HCT116 (cell line): ENCODE data around the gene NOC2L. TPM values are rescaled to one million over a fixed set of nuclear protein-coding genes. Genes with fewer than 3 reads are reported as not detected.

ENCODE experiments used
- ATAC-seq: fragments of 200-7000 bp; cut with Tn5 transposase; 2 replicates; pipeline ENCODE4 v1.9.1; 2020; ENCODE audit warnings: mild to moderate bottlenecking, moderate library complexity
- BruUV-seq: library from RNA; stranded (reverse); fragments of 400-500 nt; replicated peaks from 2 replicates; lab custom pipeline; 2021; lab: Mats Ljungman, UMichigan
- CTCF ChIA-PET: fragments of 300-600 bp; sonication (Branson Sonifier 250); formaldehyde crosslinking; loops from one replicate; lab custom pipeline; 2021; ENCODE audit warnings: antibody characterized with exemption; lab: Charles Lee
- POLR2A ChIA-PET: fragments of 300-600, 350-600 bp; sonication (Branson Sonifier 250); formaldehyde crosslinking; loops from one replicate; lab custom pipeline; 2021; ENCODE audit warnings: antibody characterized with exemption; lab: Charles Lee
- RAD21 ChIA-PET, 2 experiments: fragments of 300-600 bp; sonication (Branson Sonifier 250); formaldehyde crosslinking; loops; one replicate each; lab custom pipeline; 2023; ENCODE audit warnings: low total read pairs in 2 of 2; ENCODE audit not compliant: uncharacterized antibody in 2 of 2, unreplicated experiment in 2 of 2, low non-redundant PET in 1 of 2; lab: Charles Lee
- DNase-seq: peaks from one replicate; pipeline ENCODE4 v3.0.0-alpha.2; 2010; ENCODE audit warnings: low read depth, low spot score
- H2AFZ ChIP-seq: fragments of 200-600 bp; shearing (Covaris generic), sonication (generic); 2 replicates; pipeline ENCODE4 v1.6.1; 2017; ENCODE audit warnings: low read depth, mixed run types, mixed read lengths, antibody characterized with exemption, low read length; ENCODE audit not compliant: poor library complexity, severe bottlenecking
- H3K27ac ChIP-seq: 2 replicates; pipeline ENCODE4 v1.5.1; 2012; ENCODE audit warnings: low read depth, low read length
- H3K27me3 ChIP-seq: fragments of 200-600 bp; sonication (generic); 2 replicates; pipeline ENCODE4 v1.6.1; 2016; ENCODE audit warnings: mixed run types, low read length, mixed read lengths; ENCODE audit not compliant: insufficient read depth
- H3K36me3 ChIP-seq, 2 experiments: fragments of 200-500 bp in 1 of 2; fragments of 200-600 bp in 1 of 2; sonication (Bioruptor generic) in 1 of 2; sonication (generic) in 1 of 2; 2 replicates each; pipeline versions ENCODE4 v1.5.1 to v1.6.1; 2014 to 2016; ENCODE audit warnings: low read length in 2 of 2, inconsistent platforms in 1 of 2, mixed read lengths in 1 of 2, mixed run types in 1 of 2; ENCODE audit not compliant: insufficient read depth in 2 of 2, control insufficient read depth in 1 of 2
- H3K4me1 ChIP-seq, 2 experiments: fragments of 200-600 bp in 1 of 2; sonication (generic) in 1 of 2; 2 replicates each; pipeline versions ENCODE4 v1.5.1 to v1.6.1; 2012 to 2017; ENCODE audit warnings: low read length in 2 of 2, inconsistent platforms in 1 of 2, mild to moderate bottlenecking in 1 of 2, mixed read lengths in 1 of 2, mixed run types in 1 of 2, moderate library complexity in 1 of 2; ENCODE audit not compliant: insufficient read depth in 2 of 2, control insufficient read depth in 1 of 2
- H3K4me2 ChIP-seq: fragments of 200-600 bp; sonication (generic); 2 replicates; pipeline ENCODE4 v1.6.1; 2017; ENCODE audit warnings: mixed run types, low read length, mixed read lengths
- H3K4me3 ChIP-seq, 2 experiments: fragments of 200-600 bp in 1 of 2; sonication (generic) in 1 of 2; replicated peaks in 1 of 2; 2 replicates each; pipeline ENCODE4 v1.5.1; 2011 to 2016; ENCODE audit warnings: low read length in 2 of 2, control low read depth in 1 of 2, low read depth in 1 of 2, mild to moderate bottlenecking in 1 of 2, mixed read lengths in 1 of 2, mixed run types in 1 of 2
- H3K79me2 ChIP-seq: fragments of 200-600 bp; sonication (generic); 2 replicates; pipeline ENCODE4 v1.6.1; 2017; ENCODE audit warnings: mild to moderate bottlenecking, mixed run types, low read length, moderate library complexity, mixed read lengths; ENCODE audit not compliant: insufficient read depth
- H3K9ac ChIP-seq: fragments of 200-600 bp; sonication (generic); 2 replicates; pipeline ENCODE4 v1.6.1; 2016; ENCODE audit warnings: low read length, mixed read lengths
- H3K9me2 ChIP-seq: fragments of 200-600 bp; sonication (generic), shearing (Covaris generic); 2 replicates; pipeline ENCODE4 v1.6.1; 2017; ENCODE audit warnings: mixed run types, mild to moderate bottlenecking, moderate library complexity; ENCODE audit not compliant: insufficient read depth
- H3K9me3 ChIP-seq, 2 experiments: fragments of 200-500 bp in 1 of 2; fragments of 200-600 bp in 1 of 2; sonication (Bioruptor generic) in 1 of 2; sonication (generic) in 1 of 2; 2 replicates each; pipeline ENCODE4 v1.6.1; 2014 to 2017; ENCODE audit warnings: low read length in 2 of 2, mixed read lengths in 2 of 2, inconsistent platforms in 1 of 2, low read depth in 1 of 2, mild to moderate bottlenecking in 1 of 2, mixed run types in 1 of 2, moderate library complexity in 1 of 2; ENCODE audit not compliant: control insufficient read depth in 1 of 2, insufficient read depth in 1 of 2
- H4K20me1 ChIP-seq: fragments of 200-600 bp; sonication (generic), shearing (Covaris generic); 2 replicates; pipeline ENCODE4 v1.6.1; 2017; ENCODE audit warnings: mixed run types, mild to moderate bottlenecking, moderate library complexity; ENCODE audit not compliant: insufficient read depth
- CBX3 ChIP-seq: IDR thresholded peaks from 2 replicates; pipeline ENCODE4 v1.6.1; 2012; ENCODE audit warnings: low read depth
- CEBPB ChIP-seq: IDR thresholded peaks from 2 replicates; pipeline ENCODE4 v1.6.1; 2012; ENCODE audit warnings: low read depth
- CTCF ChIP-seq, 3 experiments: fragments of 200-600 bp in 1 of 3; sonication (generic) in 1 of 3; IDR thresholded peaks in 2 of 3; conservative IDR thresholded peaks in 1 of 3; 2 replicates each; pipeline ENCODE4 v1.5.1; 2012 to 2017; ENCODE audit warnings: low read depth in 2 of 3, low read length in 2 of 3, antibody characterized with exemption in 1 of 3, borderline replicate concordance in 1 of 3, control low read depth in 1 of 3, mild to moderate bottlenecking in 1 of 3, mixed read lengths in 1 of 3, mixed run types in 1 of 3, moderate library complexity in 1 of 3; ENCODE audit not compliant: insufficient read depth in 1 of 3
- ELF1 ChIP-seq: IDR thresholded peaks from 2 replicates; pipeline ENCODE4 v1.6.1; 2012; ENCODE audit warnings: low read depth, borderline replicate concordance
- EZH2 ChIP-seq: fragments of 200-600 bp; sonication (generic); IDR thresholded peaks from 2 replicates; pipeline ENCODE4 v1.6.1; 2017; ENCODE audit warnings: antibody characterized with exemption, mixed run types
- MAX ChIP-seq: IDR thresholded peaks from 2 replicates; pipeline ENCODE4 v1.6.1; 2012
- POLR2A ChIP-seq: IDR thresholded peaks from 2 replicates; pipeline ENCODE4 v1.7.0; 2011; ENCODE audit warnings: borderline replicate concordance; ENCODE audit not compliant: insufficient read depth, insufficient read length; ENCODE audit errors: extremely low read depth
- POLR2AphosphoS5 ChIP-seq: IDR thresholded peaks from 2 replicates; pipeline ENCODE4 v1.6.1; 2011; ENCODE audit warnings: mild to moderate bottlenecking, low read depth, low read length, moderate library complexity
- RAD21 ChIP-seq: IDR thresholded peaks from 2 replicates; pipeline ENCODE4 v1.6.1; 2012; ENCODE audit warnings: low read depth, mild to moderate bottlenecking
- REST ChIP-seq: IDR thresholded peaks from 2 replicates; pipeline ENCODE4 v1.6.1; 2012; ENCODE audit warnings: low read depth
- SIN3A ChIP-seq: IDR thresholded peaks from 2 replicates; pipeline ENCODE4 v1.6.1; 2012; ENCODE audit warnings: low read depth
- SP1 ChIP-seq: IDR thresholded peaks from 2 replicates; pipeline ENCODE4 v1.6.1; 2012; ENCODE audit warnings: low read depth
- TCF7L2 ChIP-seq: IDR thresholded peaks from 2 replicates; pipeline ENCODE4 v1.7.0; 2011; ENCODE audit warnings: borderline replicate concordance, inconsistent platforms; ENCODE audit not compliant: insufficient read depth, insufficient read length; ENCODE audit errors: extremely low read depth
- YY1 ChIP-seq: IDR thresholded peaks from 2 replicates; pipeline ENCODE4 v1.6.1; 2011; ENCODE audit warnings: low read length, low read depth, moderate library complexity, mild to moderate bottlenecking; ENCODE audit not compliant: insufficient replicate concordance; ENCODE audit errors: extremely low read depth
- ZNF274 ChIP-seq: fragments of 200-500 bp; sonication (Bioruptor generic); IDR thresholded peaks from 2 replicates; pipeline ENCODE4 v1.6.1; 2014; ENCODE audit warnings: mild to moderate bottlenecking, low read depth, low read length, inconsistent platforms
- intact Hi-C: fragments of 100-400 bp; cut with micrococcal nuclease; formaldehyde crosslinking; loops from 2 replicates; pipeline ENCODE4 v1.10.0; 2022
- total RNA-seq: library from RNA; stranded (reverse); gene quantifications from one replicate; pipeline ENCODE4 v1.2.1, GENCODE V29; 2021; ENCODE audit not compliant: unreplicated experiment

NOC2L gene
- total RNA-seq, 1 experiment from 2014 or later, result 260 TPM

- Histone ChIP-seq H3K79me2 (no peaks in the 10 kb centered on the region), H3K36me3 (no peaks in the 10 kb centered on the region), H3K27ac (no peak overlapping the region; the same call in 1 of the 2 replicates), H3K27me3 (no peaks in the 10 kb centered on the region), H2AFZ (no peak overlapping the region), H3K4me1 (peaks cover 24 to 40% of the 10 kb centered on the region in 2 experiments), H4K20me1 (no peaks in the 10 kb centered on the region), H3K4me3 (no peak overlapping the region), H3K4me2 (peak overlapping the region; percentile 72), H3K9me3 (no peaks in the 10 kb centered on the region), H3K9ac (no peak overlapping the region), H3K9me2 (no peaks in the 10 kb centered on the region)
- ChIA-PET RAD21 (interaction anchor here in 1 of 2 experiments (0.6 to 1.1 kb wide), 2 partner anchors 35 to 37 kb away, joined by 3 read pairs; no protein-coding TSS in a partner anchor), CTCF (no interaction called here), POLR2A (no interaction called here)
- DNase-seq (no peak), ATAC-seq (no peak)
- TSS peak; percentile 36 for BruUV-seq
- no peak for TF ChIP-seq POLR2A
- TF ChIP-seq REST, result no peak
- no peak for TF ChIP-seq CTCF (IDR thresholded peaks at IDR 0.05 in 2 of 3, conservative IDR thresholded peaks at IDR 0.05 in 1 of 3; ENCODE audit: borderline replicate concordance in 1 of 3, insufficient read depth in 1 of 3, low read depth in 2 of 3, low read length in 2 of 3)
- no peak for TF ChIP-seq SIN3A
- TF ChIP-seq CEBPB, result no peak
- no peak for TF ChIP-seq CBX3
- TF ChIP-seq POLR2AphosphoS5, result no peak
- TF ChIP-seq YY1, result no peak
- no peak for TF ChIP-seq MAX
- TF ChIP-seq SP1, result no peak
- no peak for TF ChIP-seq ZNF274
- no peak for TF ChIP-seq EZH2
- no peak for TF ChIP-seq RAD21
- TF ChIP-seq TCF7L2, result no peak
- TF ChIP-seq ELF1, result no peak
- intact Hi-C loops, result loop anchor here (5.0 kb wide), 1 partner anchor 59 kb away; the partner anchor contains the start of gene KLHL17
Observed at GRCh38 chr1:903305-903704, 55.8 kb downstream of the NOC2L start.
